MCF 10A (cell line): ENCODE data around the gene NET1. TPM values are rescaled to one million over a fixed set of nuclear protein-coding genes. Genes with fewer than 3 reads are reported as not detected.

Experiments
- Bru-seq: library from RNA; stranded (reverse); fragments of 400-500 nt; gene quantifications from one replicate; lab custom pipeline; 2021; lab: Mats Ljungman, UMichigan
- BruChase-seq, 2 experiments: library from RNA; stranded (reverse); fragments of 400-500 nt; gene quantifications; one replicate each; lab custom pipeline; 2021; lab: Mats Ljungman, UMichigan
- BruUV-seq: library from RNA; stranded (reverse); fragments of 400-500 nt; replicated peaks from 2 replicates; lab custom pipeline; 2021; lab: Mats Ljungman, UMichigan
- CTCF ChIA-PET: fragments of 300-600 bp; sonication (Branson Sonifier 250); formaldehyde crosslinking; extraction: SDS; loops from one replicate; lab custom pipeline; 2021; ENCODE audit warnings: antibody characterized with exemption, inconsistent platforms; lab: Yijun Ruan, JAX
- POLR2A ChIA-PET: fragments of 300-600, 350-650 bp; sonication (Branson Sonifier 250); formaldehyde crosslinking; extraction: SDS; loops from one replicate; lab custom pipeline; 2020; ENCODE audit warnings: antibody characterized with exemption, inconsistent platforms; lab: Yijun Ruan, JAX
- DNase-seq: peaks from one replicate; pipeline ENCODE4 v3.0.0-alpha.2; 2018; ENCODE audit not compliant: unreplicated experiment
- H3K27ac Mint-ChIP-seq: one replicate; pipeline ENCODE4 v1.8.0; 2022; ENCODE audit warnings: mild to moderate bottlenecking, low read depth, mixed read lengths; ENCODE audit not compliant: unreplicated experiment
- H3K27me3 Mint-ChIP-seq: one replicate; pipeline ENCODE4 v1.8.0; 2022; ENCODE audit warnings: mixed read lengths; ENCODE audit not compliant: insufficient read depth, unreplicated experiment
- H3K36me3 Mint-ChIP-seq: one replicate; pipeline ENCODE4 v1.8.0; 2022; ENCODE audit warnings: mild to moderate bottlenecking, moderate library complexity, mixed read lengths; ENCODE audit not compliant: insufficient read depth, unreplicated experiment
- H3K4me1 Mint-ChIP-seq: one replicate; pipeline ENCODE4 v1.8.0; 2022; ENCODE audit warnings: mixed read lengths; ENCODE audit not compliant: insufficient read depth, unreplicated experiment
- H3K4me3 Mint-ChIP-seq: one replicate; pipeline ENCODE4 v1.8.0; 2022; ENCODE audit warnings: mild to moderate bottlenecking, moderate library complexity, mixed read lengths; ENCODE audit not compliant: unreplicated experiment
- H3K9me3 Mint-ChIP-seq: one replicate; pipeline ENCODE4 v1.8.0; 2022; ENCODE audit warnings: mixed read lengths; ENCODE audit not compliant: unreplicated experiment
- intact Hi-C: fragments of 100-400 bp; cut with micrococcal nuclease; formaldehyde crosslinking; loops from 2 replicates; pipeline ENCODE4 v1.14.1; 2022
- long read RNA-seq: library from polyadenylated mRNA; stranded (forward); transcript quantifications from one replicate; pipeline ENCODE4 v2.0.0, GENCODE V29; 2022
- total RNA-seq: library from RNA; stranded (reverse); gene quantifications from 2 replicates; pipeline ENCODE4 v1.2.3, GENCODE V29; 2022
- TF ChIP-seq, protein P1 (sequence below): fragments of 200-600 bp; IDR thresholded peaks from one replicate; pipeline ENCODE4 v1.8.0; 2022; ENCODE audit warnings: antibody characterized with exemption, mild to moderate bottlenecking; ENCODE audit not compliant: unreplicated experiment

Gene NET1, protein sequence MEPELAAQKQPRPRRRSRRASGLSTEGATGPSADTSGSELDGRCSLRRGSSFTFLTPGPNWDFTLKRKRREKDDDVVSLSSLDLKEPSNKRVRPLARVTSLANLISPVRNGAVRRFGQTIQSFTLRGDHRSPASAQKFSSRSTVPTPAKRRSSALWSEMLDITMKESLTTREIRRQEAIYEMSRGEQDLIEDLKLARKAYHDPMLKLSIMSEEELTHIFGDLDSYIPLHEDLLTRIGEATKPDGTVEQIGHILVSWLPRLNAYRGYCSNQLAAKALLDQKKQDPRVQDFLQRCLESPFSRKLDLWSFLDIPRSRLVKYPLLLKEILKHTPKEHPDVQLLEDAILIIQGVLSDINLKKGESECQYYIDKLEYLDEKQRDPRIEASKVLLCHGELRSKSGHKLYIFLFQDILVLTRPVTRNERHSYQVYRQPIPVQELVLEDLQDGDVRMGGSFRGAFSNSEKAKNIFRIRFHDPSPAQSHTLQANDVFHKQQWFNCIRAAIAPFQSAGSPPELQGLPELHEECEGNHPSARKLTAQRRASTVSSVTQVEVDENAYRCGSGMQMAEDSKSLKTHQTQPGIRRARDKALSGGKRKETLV
- total RNA-seq (32.3 and 40.3 TPM in 2 replicates), Bru-seq, nascent RNA (percentile 78 among the genes with signal in this experiment), BruChase-seq, experiment 1, labeled RNA remaining after a 6-hour chase (percentile 68 among the genes with signal in this experiment), BruChase-seq, experiment 2, labeled RNA remaining after a 2-hour chase (percentile 76 among the genes with signal in this experiment)
- long read RNA-seq, transcript NET1-201 (12 exons, 3,402 nt): major isoform, 27 of 82 reads
- long read RNA-seq, transcript NET1-202 (10 exons, 3,253 nt): minor isoform, 22 of 82 reads
- long read RNA-seq, partial matches to known transcripts: 27 of 82 reads
- long read RNA-seq, other reads (novel, unspliced or antisense): 6 of 82 reads

DNA sequence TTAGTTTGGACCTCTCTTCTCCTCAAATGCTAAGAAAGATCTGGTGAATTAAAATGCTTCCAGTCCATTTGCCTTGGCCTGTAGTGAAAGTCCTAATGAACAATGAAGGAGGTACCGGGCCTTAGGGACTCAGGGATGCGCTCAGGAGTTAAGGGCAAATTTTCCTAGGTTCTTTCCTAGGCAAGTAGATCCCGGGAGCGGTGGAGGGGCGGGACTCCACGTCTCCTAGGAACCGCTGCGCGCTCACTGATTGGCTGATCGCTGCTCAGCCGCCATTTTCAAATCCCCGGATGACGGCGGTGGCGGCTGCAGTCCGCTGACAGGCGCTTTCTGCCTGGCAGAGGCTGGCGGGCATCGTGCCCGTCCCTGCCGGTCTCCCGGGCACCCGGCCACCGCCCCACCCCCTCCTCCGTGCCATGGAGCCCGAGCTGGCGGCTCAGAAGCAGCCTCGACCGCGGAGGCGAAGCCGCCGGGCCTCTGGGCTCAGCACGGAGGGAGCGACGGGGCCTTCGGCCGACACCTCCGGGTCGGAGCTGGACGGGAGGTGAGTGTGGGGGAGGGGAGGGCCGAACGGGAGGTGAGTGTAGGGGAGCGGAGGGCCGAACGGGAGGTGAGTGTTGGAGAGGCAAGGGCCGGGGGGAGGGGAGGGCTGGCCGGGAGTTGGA lies at the start of gene NET1:
Gene NET1, plus strand, starts transcription at position 281 of the 665 bp plus-strand sequence. Its CDS starts 136 bp downstream, at position 417.
- POLR2A ChIA-PET: interaction anchor here (0.6 to 6.2 kb wide), 4 partner anchors 9 to 401 kb away, joined by 4 to 54 read pairs (median 6); partner anchors contain the start of gene GDI2
- H3K9me3 Mint-ChIP-seq: no peaks in the 10 kb centered on the region
- TF ChIP-seq, protein P1, sequence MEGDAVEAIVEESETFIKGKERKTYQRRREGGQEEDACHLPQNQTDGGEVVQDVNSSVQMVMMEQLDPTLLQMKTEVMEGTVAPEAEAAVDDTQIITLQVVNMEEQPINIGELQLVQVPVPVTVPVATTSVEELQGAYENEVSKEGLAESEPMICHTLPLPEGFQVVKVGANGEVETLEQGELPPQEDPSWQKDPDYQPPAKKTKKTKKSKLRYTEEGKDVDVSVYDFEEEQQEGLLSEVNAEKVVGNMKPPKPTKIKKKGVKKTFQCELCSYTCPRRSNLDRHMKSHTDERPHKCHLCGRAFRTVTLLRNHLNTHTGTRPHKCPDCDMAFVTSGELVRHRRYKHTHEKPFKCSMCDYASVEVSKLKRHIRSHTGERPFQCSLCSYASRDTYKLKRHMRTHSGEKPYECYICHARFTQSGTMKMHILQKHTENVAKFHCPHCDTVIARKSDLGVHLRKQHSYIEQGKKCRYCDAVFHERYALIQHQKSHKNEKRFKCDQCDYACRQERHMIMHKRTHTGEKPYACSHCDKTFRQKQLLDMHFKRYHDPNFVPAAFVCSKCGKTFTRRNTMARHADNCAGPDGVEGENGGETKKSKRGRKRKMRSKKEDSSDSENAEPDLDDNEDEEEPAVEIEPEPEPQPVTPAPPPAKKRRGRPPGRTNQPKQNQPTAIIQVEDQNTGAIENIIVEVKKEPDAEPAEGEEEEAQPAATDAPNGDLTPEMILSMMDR: no peak

DNA sequence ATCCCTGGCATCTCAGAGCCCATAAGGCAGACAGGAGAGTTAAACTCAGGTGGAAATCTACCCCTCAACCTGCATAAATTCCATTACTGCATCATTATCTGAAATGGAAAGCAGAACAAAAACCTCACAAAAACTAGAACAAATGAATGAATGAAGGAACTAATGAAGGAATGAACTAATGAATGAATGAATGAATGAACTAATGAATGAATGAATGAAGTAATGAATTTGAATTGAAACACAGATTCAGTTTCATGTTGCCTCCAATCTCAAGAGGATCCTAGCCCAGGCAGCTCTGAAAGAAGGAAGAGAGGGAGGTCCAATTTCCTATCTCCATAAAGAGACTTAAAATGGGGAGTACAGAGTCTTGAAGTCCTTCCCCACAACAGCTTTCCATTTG lies 49.5 kb upstream of the NET1 start:
- DNase-seq: no peak
- H3K4me1 Mint-ChIP-seq: no peaks in the 10 kb centered on the region
- no peak overlapping the region for H3K27ac Mint-ChIP-seq
- no peaks in the 10 kb centered on the region for H3K36me3 Mint-ChIP-seq
- H3K27me3 Mint-ChIP-seq: peaks cover 44% of the 10 kb centered on the region
- intact Hi-C loops: no loop called here
- POLR2A ChIA-PET: interaction anchor here (0.5 kb wide), 1 partner anchor 67 kb away, joined by 3 read pairs; no protein-coding TSS in a partner anchor
- CTCF ChIA-PET: no interaction called here
- TF ChIP-seq, protein P1: no peak
- H3K9me3 Mint-ChIP-seq: no peaks in the 10 kb centered on the region
- no TSS peak for BruUV-seq
- no peak overlapping the region for H3K4me3 Mint-ChIP-seq

More for the DNA sequence above, at the start of gene NET1:
- Mint-ChIP-seq H3K27me3 (no peaks in the 10 kb centered on the region), H3K4me3 (no peak within 1 kb of the TSS), H3K36me3 (no peaks in the 10 kb centered on the region), H3K27ac (no peak within 1 kb of the TSS), H3K4me1 (no peaks in the 10 kb centered on the region)
- BruUV-seq: no TSS peak
- intact Hi-C loops: no loop called here
- DNase-seq: peak; percentile 91
- CTCF ChIA-PET: interaction anchor here (1.5 kb wide), 1 partner anchor 22 kb away, joined by 9 read pairs; no protein-coding TSS in a partner anchor

DNA sequence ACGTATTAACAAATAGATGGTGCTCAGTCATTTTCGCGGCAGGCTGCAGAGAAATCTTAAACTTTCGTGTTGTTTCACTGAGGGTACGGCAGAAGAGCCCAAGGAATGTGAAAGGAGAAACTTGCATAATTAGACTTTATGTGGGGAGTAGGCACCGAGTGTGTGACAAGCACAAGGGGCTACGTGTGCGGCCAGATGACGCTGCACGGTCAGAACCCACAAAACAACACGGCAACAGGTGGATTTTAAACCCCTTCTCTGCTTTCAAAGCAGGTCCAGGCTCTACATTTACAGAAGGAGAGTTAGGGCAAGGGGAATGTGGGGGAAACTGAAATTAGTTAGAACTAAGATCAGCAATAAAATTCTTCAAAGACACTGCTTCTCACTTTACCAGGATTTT lies 48.0 kb upstream of the NET1 start:
- CTCF ChIA-PET: interaction anchor here (0.6 kb wide), 1 partner anchor 57 kb away, joined by 3 read pairs; no protein-coding TSS in a partner anchor
- BruUV-seq: no TSS peak
- H3K27ac Mint-ChIP-seq: no peak overlapping the region

More for the DNA sequence above, 48.0 kb upstream of the NET1 start:
- H3K4me1 Mint-ChIP-seq: no peaks in the 10 kb centered on the region
- TF ChIP-seq, protein P1: no peak
- intact Hi-C loops: no loop called here
- POLR2A ChIA-PET: no interaction called here
- no peak overlapping the region for H3K4me3 Mint-ChIP-seq
- H3K9me3 Mint-ChIP-seq: no peaks in the 10 kb centered on the region
- DNase-seq: no peak
- peaks cover 45% of the 10 kb centered on the region for H3K27me3 Mint-ChIP-seq
- H3K36me3 Mint-ChIP-seq: no peaks in the 10 kb centered on the region
